HG03439 (cell line): ENCODE data around the gene OSBPL9.
A peak's percentile ranks its signal among the peaks of the same experiment; 100 is the strongest.
"Not testable (repeated sequence)": the region's sequence is repeated elsewhere in the genome, so short reads cannot be mapped to it uniquely, and the experiment has no call there.

Experiments used
- ATAC-seq: cut with Tn5 transposase; IDR thresholded peaks from one replicate; pipeline ENCODE4 v1.9.1; 2021; ENCODE audit warnings: mild to moderate bottlenecking, moderate library complexity; ENCODE audit not compliant: unreplicated experiment

Gene OSBPL9

DNA sequence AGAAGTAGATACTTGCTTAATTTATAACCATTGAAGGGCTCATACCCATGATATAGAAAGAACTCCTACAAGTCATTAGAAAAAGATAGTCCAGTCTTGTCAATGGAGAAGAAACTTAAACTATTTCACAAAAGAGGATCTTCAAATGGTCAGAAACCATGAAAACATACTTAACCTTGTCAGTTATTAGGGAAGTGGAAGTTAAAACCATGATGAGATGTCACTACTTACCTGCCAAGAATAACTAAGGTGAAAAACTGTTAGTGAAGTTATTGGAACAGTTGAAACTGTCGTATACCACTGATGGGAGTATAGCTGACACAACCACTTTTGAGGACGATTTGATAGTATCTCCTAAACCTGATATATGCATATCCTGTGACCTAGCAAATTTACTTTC lies 46.8 kb downstream of the OSBPL9 start:
- ATAC-seq, result no peak

DNA sequence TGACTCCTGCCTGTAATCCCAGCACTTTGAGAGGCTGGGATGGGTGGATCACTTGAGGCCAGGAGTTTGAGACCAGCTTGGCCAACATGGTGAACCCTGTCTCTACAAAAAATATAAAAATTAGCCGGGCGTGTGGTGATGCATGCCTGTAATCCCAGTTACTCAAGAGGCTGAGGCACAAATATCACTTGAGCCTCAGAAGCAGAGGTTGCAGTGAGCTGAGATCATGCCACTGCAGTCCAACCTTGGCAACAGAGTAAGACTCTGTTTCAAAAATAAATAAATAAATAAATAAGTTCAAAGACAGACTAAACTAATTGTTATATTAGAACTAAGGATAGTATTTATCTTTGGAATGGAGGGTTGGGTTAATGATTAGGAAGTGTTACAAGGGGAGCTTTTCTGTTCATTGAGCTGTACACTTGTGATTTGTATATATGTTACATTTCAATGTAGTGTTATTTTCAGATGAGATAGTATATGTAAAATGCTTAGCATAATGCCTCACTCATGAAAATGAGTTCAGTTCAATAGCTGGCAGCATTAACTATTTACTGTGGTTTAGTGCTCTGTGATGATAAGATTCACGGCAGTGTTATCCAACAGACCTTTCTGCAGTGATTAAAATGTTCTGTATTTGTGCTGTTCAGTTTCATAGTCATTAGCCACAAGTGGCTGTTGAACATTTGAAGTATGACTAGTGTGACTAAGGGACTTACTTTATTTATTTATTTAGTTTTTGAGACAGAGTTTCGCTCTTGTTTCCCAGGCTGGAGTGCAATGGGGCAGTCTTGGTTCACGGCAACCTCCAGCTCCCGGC lies 47.7 kb downstream of the OSBPL9 start:
- ATAC-seq, result no peak

DNA sequence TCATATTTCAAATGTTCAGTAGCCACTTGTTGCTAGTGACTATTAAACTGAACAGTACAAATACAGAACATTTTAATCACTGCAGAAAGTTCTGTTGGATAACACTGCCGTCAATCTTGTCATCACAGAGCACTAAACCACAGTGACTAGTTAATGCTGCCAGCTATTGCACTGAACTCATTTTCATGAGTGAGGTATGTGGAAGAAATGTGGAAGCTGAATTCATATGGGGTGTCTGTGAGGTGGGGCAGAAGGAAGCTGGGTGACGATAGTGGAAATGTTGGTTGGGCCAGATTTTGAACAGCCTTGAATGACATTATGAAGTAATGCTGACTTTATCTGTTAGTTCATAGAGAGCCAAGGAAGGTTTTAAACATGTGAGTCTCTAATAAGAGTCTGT lies 49.6 kb downstream of the OSBPL9 start:
- ATAC-seq, result no peak

DNA sequence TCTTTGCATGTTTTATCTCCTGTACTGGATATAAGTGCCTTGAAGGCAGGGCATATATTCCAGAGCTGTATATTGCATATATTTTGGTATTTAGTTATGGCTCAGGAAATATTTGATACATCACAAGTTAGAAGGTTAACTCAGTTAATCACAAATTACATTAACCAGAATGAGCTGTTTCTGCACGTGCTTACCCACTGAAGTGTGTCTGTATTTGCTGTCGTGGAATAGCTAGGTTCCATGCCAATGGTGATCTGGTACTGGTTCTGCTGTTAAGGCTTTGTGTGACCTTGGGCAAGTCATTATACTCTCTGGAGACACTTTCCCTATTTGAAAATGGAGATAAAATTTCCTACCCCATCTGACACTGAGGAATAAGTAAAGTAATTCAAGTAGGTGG lies 50.7 kb downstream of the OSBPL9 start:
- no peak for ATAC-seq

DNA sequence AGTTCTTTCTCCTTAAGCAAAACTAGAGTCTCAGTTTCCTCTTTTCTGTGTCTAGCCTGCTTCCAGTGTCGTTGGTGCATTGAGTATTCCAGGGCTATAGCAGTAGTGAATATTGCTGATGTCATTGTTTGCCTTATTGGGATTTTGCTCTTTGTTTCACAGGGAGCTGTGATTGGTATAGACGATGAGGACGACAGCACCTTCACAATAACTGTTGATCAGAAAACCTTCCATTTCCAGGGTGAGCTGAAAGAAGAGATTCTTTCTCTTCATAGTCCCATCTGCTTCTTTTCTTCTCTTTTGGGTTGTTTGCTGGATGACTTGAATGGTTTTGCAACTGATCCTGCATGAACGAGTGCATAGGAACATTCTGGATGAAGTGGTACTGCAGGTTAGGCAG lies 52.4 kb downstream of the OSBPL9 start:
- ATAC-seq, result no peak

DNA sequence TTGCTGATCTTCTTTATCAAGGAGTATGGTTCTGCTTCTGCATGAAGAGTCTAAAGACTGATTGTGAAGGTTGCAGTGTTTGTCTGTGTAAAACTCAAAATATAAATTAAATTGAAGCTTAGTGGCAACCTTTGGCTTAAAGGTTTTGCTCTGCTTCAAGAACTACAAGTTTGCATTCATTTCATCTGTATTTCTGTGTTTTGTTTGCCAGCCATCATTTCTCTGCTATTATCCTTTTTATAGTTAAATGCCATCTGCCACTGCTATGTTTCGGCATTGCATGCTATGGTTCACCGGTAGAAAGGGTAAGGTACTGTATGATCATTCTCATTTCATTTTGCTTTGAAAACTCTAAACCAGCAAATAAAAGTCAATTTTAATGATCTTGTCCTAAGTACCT lies 52.9 kb downstream of the OSBPL9 start:
- no peak for ATAC-seq

DNA sequence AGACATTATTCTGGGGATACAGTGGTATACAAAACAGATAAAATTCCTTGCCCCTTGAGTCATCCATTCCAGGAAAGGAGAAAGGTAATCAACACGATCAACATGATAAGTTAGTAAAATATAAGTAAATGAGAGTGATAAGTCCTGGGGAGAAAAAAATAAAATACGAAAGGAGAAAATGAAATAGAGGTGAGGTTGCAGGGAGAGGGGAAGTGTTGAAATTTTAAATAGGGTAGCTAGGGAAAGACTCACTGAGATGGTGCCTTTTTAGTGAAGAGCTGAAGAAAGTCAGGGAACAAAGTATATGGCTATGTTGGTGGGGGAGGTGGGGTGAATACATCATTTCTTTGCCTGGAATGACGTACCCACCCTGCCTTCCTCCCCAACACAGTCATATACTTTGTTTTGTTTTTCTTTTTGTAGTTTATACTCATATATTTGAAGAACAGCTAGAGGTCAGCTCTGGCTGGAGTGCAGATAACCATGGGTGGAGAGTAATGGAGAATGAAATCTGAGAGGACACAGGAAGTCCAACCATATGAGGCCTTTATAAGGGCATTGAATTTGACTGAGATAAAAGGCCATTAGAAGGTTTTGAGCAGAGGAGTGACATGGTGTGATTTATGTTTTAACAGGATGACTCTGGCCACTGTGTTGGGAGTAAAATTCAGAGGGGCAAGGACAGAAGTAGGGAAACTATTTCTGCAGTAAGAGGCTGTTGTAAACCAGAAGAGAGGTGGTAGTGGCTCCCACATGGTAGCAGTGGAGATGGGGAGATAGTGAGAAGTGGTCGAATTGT lies 54.8 kb downstream of the OSBPL9 start:
- ATAC-seq, result no peak

DNA sequence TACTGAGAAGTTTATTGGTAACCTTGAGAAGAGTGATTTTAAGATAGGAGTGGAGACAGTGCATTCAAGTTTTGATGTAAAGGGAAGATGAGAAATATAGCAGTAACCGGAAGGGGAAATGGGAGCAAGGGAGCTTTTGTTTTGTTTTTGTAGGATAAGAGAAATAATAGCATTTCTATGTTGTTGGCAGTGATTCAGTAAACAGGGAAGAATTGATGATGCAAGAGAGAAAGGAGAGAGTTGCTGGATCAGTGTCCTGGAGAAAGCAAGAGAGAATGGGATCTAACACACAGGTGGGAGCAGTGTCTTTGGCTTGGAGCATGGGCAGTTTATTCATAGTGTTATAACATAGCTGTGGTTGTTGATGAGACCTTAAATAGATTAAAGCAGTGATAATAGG lies 56.4 kb downstream of the OSBPL9 start:
- no peak for ATAC-seq

DNA sequence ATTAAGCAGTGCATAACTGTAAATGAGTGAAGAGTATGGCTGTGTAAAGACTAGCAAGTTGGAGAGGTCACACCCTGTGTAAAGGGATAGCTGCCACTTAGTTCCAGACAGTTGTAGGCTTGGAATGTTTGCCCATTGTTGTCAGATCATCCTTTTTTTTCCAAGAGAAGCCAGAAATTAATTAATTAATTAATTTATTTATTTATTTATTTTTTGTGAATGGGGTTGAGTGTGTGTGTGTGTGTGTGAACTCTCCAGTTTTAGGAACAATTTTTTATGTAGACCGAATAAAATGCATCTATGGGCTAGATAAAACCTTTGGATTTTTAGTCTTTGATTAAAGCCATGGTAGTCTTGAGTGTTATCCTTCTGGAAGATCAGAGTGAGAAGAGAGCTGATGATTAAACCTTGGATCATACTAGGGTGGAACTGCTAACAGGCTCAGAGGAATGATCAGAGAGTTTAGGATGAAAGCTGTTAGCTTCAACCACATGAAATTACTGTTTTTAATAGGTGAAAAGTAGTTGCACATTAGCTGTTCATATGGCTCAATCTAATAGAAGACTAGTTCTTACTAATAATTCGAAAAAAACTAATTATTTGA lies 58.4 kb downstream of the OSBPL9 start:
- ATAC-seq, result no peak

DNA sequence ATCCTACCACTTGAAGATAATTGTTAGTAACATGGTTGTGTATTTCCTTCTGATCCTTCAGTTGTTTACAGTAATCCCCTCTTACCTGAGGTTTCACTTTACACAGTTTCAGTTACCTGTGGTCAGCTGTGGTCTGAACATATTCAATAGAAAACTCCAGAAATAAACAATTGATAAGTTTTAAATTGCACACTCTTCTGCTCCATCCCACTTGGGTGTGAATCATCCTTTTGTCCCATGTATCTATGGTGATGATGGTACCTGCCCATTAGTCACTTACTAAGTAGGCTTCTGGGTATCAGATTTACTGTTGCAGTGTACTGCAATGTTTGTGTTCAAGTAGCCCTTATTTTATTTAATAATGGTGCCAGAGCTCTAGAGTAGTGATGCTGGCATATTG lies 62.5 kb downstream of the OSBPL9 start:
- peak; percentile 52 for ATAC-seq

DNA sequence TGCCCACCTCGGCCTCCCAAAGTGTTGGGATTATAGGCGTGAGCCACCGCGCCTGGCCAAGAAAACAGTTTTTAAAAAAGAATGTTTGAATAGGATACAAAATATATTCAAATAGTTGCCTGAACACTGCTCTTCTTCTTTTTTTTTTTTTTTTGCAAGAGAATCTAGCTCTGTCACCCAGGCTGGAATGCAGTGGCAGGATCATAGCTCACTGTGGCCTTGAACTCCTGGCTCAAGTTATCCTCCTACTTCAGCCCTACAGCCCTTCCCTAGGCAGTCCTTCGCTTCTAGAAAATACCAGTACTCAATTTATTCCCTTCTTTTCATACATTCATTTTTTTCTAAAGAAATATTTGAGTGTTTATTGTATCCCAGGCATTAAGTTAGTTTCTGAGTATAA lies 67.9 kb downstream of the OSBPL9 start:
- no peak for ATAC-seq

DNA sequence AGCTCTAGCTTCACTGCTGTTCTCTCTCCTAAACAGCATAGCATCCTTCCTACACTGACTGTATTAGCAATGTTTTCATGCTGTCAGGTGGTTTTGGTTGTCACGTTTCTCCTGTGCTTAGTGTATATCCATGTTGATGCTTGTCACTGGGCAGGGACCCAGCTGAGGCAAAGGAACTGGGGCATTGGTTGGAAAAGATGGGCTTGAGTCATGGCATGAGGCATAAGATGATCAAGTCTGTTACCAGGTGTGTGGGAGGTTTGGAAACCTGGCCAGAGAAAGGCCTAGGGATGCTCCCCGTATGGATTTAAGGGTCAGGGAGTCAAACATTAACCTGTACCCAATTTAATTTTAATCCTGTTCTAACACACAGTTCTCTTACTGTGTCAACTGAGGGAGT lies 69.6 kb downstream of the OSBPL9 start:
- ATAC-seq, result no peak

DNA sequence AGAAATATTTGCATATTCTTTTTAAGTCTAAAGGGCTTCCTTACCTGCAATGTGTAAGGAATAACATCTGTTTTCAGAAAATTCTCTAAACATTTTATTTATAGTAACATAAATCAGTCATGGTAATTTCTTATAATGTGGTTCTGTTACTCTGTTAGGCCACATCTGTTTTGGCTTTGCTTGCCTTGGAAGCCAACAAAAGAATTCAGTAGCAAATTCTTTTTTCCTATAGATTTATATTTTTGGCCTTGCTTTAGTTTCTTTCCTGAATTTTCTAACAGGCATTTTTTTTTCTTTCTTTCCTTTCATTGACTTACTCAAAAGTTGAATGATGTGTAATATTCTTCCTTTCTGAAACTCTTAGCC lies 72.2 kb downstream of the OSBPL9 start:
- ATAC-seq, result no peak

DNA sequence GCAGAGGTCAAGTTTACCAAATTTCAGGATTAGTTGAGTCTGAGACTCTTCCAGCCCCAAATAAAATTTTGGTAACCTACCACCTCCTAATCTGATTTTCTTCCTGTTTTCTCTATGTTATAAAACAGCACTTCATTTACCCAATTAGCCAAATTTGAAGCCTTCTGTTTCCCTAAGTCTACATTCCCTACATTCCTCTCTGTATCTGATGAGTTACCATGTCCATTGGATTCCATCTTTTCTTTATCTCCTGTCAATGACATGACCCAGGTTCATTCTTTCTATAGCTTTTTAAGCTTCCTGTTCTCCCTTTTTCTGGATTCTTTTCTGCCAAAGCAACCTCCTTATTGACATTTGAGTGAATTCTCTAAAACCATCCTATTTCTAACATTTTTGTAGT lies 72.8 kb downstream of the OSBPL9 start:
- ATAC-seq, result no peak

DNA sequence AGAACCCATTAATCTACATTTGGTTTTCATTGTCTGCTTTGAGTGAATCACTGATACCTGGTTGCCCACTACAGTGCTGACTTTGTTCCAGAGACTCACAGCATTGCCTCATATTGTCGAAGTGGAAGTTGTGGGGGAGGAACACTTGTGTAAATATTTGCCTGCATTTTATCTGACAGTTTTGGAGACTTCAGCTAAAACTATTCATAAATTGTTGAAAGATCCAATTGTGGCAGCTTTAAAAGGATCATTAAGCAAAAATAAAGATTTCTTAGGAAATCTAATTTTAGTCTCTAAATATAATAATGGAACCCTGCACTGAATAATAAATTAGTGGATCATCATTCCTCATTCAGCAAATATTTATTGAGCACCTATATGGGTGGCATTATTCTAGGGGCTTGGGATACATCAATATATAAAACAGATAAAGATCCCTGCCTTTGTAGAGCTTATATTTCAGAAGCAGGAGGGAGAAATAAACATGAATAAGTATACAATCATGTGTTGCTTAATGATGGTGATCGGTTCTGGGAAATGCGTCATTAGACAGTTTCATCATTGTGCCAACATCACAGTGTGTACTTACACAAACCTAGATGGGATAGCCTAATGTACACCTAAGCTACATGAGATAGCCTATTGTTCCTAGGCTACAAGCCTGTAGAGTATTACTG lies 73.5 kb downstream of the OSBPL9 start:
- no peak for ATAC-seq

DNA sequence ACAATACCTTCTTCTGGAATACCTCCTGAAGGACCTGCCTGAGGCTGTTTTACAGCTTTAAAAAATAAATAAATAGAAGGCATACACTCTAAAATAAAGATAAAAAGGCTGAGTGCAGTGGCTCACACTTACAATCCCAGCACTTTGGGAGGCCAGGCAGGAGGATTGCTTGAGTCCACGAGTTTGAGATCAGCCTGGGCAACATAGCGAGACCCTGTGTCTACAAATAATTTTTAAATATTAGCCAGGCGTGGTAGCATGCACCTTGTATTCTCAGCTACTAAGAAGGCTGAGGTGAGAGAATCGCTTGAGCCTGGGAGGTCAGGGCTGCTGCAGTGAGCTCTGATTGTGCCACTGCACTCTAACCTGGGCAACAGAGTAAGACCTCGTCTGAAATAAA lies 75.0 kb downstream of the OSBPL9 start:
- no peak for ATAC-seq

DNA sequence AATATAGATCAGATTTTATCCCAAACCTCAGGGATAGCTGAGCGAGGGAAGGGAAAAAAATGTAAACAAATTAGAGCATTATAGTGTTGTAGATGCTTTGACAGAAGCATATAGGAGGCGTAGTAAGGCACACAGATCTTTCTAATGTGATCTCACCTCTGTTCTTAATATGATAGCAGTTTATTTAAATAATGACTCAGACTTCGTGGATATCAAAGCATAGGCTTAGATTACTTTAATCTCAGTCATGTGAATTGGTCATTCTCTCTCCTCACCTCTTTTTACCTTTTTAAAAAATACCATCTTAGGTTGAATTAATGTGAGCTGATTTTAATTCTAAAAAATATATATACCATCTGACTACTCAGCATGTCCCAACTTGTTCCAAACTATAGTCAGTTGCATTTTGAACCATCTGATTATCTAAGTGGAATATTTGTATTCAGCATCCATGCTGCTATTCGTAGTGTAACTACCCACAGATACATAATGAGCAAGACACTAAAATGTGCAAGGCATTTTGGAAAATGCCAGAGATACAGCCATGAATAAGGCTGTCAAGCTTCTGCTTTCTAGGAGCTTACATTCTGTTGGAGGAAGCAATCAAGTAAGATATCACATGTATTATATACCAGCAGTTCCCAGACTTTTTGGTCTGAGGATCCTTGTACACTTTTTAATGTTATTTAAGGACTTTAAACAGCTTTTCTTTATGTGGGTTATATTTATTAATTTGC lies 76.7 kb downstream of the OSBPL9 start:
- no peak for ATAC-seq

DNA sequence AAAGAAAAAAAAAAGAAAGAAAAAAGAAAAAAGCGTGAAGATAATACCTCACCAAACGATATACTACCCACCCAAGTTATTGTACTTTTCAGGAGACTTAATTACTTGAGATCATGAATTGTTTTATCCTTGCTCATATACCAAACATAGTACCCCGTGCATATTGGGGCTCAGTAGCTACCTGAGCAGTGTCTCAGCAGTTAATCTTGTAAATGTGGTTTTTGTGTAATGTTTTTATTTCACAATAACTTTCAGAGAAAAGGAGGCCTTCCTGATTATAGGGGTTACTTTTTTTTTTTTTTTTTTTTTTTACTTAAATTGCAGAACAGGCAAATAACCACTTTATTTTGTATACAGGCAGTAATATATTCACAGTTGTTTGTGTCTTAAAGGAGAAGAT lies 80.3 kb downstream of the OSBPL9 start:
- no peak for ATAC-seq

DNA sequence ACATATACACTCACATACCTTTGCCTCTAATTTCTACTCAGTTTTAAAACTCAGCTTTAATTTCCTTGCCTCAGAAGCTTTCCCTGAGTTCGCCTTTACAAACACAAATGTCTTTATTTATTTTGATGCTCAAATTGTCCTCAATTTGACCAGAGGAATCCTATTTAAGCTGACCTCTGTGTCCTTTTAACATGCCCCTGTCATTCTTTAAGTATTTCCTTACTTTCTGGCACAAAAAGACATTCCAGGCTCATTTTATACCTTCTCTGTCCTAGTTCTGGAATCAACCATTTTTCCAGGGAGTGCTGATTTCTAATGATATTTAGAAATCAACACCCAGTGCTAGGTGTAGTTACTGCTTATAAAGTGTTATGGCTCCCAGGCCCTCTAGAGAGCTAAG lies 82.5 kb downstream of the OSBPL9 start:
- no peak for ATAC-seq

DNA sequence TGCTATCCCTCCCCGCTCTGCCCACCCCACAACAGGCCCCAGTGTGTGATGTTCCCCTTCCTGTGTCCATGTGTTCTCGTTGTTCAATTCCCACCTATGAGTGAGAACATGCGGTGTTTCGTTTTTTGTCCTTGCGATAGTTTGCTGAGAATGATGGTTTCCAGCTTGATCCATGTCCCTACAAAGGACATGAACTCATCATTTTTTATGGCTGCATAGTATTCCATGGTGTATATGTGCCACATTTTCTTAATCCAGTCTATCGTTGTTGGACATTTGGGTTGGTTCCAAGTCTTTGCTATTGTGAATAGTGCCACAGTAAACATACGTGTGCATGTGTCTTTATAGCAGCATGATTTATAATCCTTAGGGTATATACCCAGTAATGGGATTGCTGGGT lies 84.9 kb downstream of the OSBPL9 start:
- ATAC-seq, result not testable (repeated sequence)

DNA sequence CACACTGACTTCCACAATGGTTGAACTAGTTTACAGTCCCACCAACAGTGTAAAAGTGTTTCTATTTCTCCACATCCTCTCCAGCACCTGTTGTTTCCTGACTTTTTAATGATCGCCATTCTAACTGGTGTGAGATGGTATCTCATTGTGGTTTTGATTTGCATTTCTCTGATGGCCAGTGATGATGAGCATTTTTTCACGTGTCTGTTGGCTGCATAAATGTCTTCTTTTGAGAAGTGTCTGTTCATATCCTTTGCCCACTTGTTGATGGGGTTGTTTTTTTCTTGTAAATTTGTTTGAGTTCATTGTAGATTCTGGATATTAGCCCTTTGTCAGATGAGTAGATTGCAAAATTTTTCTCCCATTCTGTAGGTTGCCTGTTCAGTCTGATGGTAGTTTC lies 85.3 kb downstream of the OSBPL9 start:
- not testable (repeated sequence) for ATAC-seq
